HCT116 (cell line): Measurements from ENCODE around the gene SLCO2B1. TPM values are rescaled to one million over a fixed set of nuclear protein-coding genes. Genes with fewer than 3 reads are reported as not detected.

Source experiments
- ATAC-seq: fragments of 200-7000 bp; cut with Tn5 transposase; 2 replicates; pipeline ENCODE4 v1.9.1; 2020; ENCODE audit warnings: mild to moderate bottlenecking, moderate library complexity
- BruUV-seq: library from RNA; stranded (reverse); fragments of 400-500 nt; replicated peaks from 2 replicates; lab custom pipeline; 2021; lab: Mats Ljungman, UMichigan
- CTCF ChIA-PET: fragments of 300-600 bp; sonication (Branson Sonifier 250); formaldehyde crosslinking; loops from one replicate; lab custom pipeline; 2021; ENCODE audit warnings: antibody characterized with exemption; lab: Charles Lee
- POLR2A ChIA-PET: fragments of 300-600, 350-600 bp; sonication (Branson Sonifier 250); formaldehyde crosslinking; loops from one replicate; lab custom pipeline; 2021; ENCODE audit warnings: antibody characterized with exemption; lab: Charles Lee
- RAD21 ChIA-PET, 2 experiments: fragments of 300-600 bp; sonication (Branson Sonifier 250); formaldehyde crosslinking; loops; one replicate each; lab custom pipeline; 2023; ENCODE audit warnings: low total read pairs in 2 of 2; ENCODE audit not compliant: uncharacterized antibody in 2 of 2, unreplicated experiment in 2 of 2, low non-redundant PET in 1 of 2; lab: Charles Lee
- DNase-seq: peaks from one replicate; pipeline ENCODE4 v3.0.0-alpha.2; 2010; ENCODE audit warnings: low read depth, low spot score
- H2AFZ ChIP-seq: fragments of 200-600 bp; shearing (Covaris generic), sonication (generic); 2 replicates; pipeline ENCODE4 v1.6.1; 2017; ENCODE audit warnings: low read depth, mixed run types, mixed read lengths, antibody characterized with exemption, low read length; ENCODE audit not compliant: poor library complexity, severe bottlenecking
- H3K27ac ChIP-seq: 2 replicates; pipeline ENCODE4 v1.5.1; 2012; ENCODE audit warnings: low read depth, low read length
- H3K27me3 ChIP-seq: fragments of 200-600 bp; sonication (generic); 2 replicates; pipeline ENCODE4 v1.6.1; 2016; ENCODE audit warnings: mixed run types, low read length, mixed read lengths; ENCODE audit not compliant: insufficient read depth
- H3K36me3 ChIP-seq, 2 experiments: fragments of 200-500 bp in 1 of 2; fragments of 200-600 bp in 1 of 2; sonication (Bioruptor generic) in 1 of 2; sonication (generic) in 1 of 2; 2 replicates each; pipeline versions ENCODE4 v1.5.1 to v1.6.1; 2014 to 2016; ENCODE audit warnings: low read length in 2 of 2, inconsistent platforms in 1 of 2, mixed read lengths in 1 of 2, mixed run types in 1 of 2; ENCODE audit not compliant: insufficient read depth in 2 of 2, control insufficient read depth in 1 of 2
- H3K4me1 ChIP-seq, 2 experiments: fragments of 200-600 bp in 1 of 2; sonication (generic) in 1 of 2; 2 replicates each; pipeline versions ENCODE4 v1.5.1 to v1.6.1; 2012 to 2017; ENCODE audit warnings: low read length in 2 of 2, inconsistent platforms in 1 of 2, mild to moderate bottlenecking in 1 of 2, mixed read lengths in 1 of 2, mixed run types in 1 of 2, moderate library complexity in 1 of 2; ENCODE audit not compliant: insufficient read depth in 2 of 2, control insufficient read depth in 1 of 2
- H3K4me2 ChIP-seq: fragments of 200-600 bp; sonication (generic); 2 replicates; pipeline ENCODE4 v1.6.1; 2017; ENCODE audit warnings: mixed run types, low read length, mixed read lengths
- H3K4me3 ChIP-seq, 2 experiments: fragments of 200-600 bp in 1 of 2; sonication (generic) in 1 of 2; replicated peaks in 1 of 2; 2 replicates each; pipeline ENCODE4 v1.5.1; 2011 to 2016; ENCODE audit warnings: low read length in 2 of 2, control low read depth in 1 of 2, low read depth in 1 of 2, mild to moderate bottlenecking in 1 of 2, mixed read lengths in 1 of 2, mixed run types in 1 of 2
- H3K79me2 ChIP-seq: fragments of 200-600 bp; sonication (generic); 2 replicates; pipeline ENCODE4 v1.6.1; 2017; ENCODE audit warnings: mild to moderate bottlenecking, mixed run types, low read length, moderate library complexity, mixed read lengths; ENCODE audit not compliant: insufficient read depth
- H3K9ac ChIP-seq: fragments of 200-600 bp; sonication (generic); 2 replicates; pipeline ENCODE4 v1.6.1; 2016; ENCODE audit warnings: low read length, mixed read lengths
- H3K9me2 ChIP-seq: fragments of 200-600 bp; sonication (generic), shearing (Covaris generic); 2 replicates; pipeline ENCODE4 v1.6.1; 2017; ENCODE audit warnings: mixed run types, mild to moderate bottlenecking, moderate library complexity; ENCODE audit not compliant: insufficient read depth
- H3K9me3 ChIP-seq, 2 experiments: fragments of 200-500 bp in 1 of 2; fragments of 200-600 bp in 1 of 2; sonication (Bioruptor generic) in 1 of 2; sonication (generic) in 1 of 2; 2 replicates each; pipeline ENCODE4 v1.6.1; 2014 to 2017; ENCODE audit warnings: low read length in 2 of 2, mixed read lengths in 2 of 2, inconsistent platforms in 1 of 2, low read depth in 1 of 2, mild to moderate bottlenecking in 1 of 2, mixed run types in 1 of 2, moderate library complexity in 1 of 2; ENCODE audit not compliant: control insufficient read depth in 1 of 2, insufficient read depth in 1 of 2
- H4K20me1 ChIP-seq: fragments of 200-600 bp; sonication (generic), shearing (Covaris generic); 2 replicates; pipeline ENCODE4 v1.6.1; 2017; ENCODE audit warnings: mixed run types, mild to moderate bottlenecking, moderate library complexity; ENCODE audit not compliant: insufficient read depth
- CTCF ChIP-seq, 3 experiments: fragments of 200-600 bp in 1 of 3; sonication (generic) in 1 of 3; IDR thresholded peaks in 2 of 3; conservative IDR thresholded peaks in 1 of 3; 2 replicates each; pipeline ENCODE4 v1.5.1; 2012 to 2017; ENCODE audit warnings: low read depth in 2 of 3, low read length in 2 of 3, antibody characterized with exemption in 1 of 3, borderline replicate concordance in 1 of 3, control low read depth in 1 of 3, mild to moderate bottlenecking in 1 of 3, mixed read lengths in 1 of 3, mixed run types in 1 of 3, moderate library complexity in 1 of 3; ENCODE audit not compliant: insufficient read depth in 1 of 3
- EGR1 ChIP-seq: IDR thresholded peaks from 2 replicates; pipeline ENCODE4 v1.6.1; 2012; ENCODE audit warnings: low read depth
- FOSL1 ChIP-seq: IDR thresholded peaks from 2 replicates; pipeline ENCODE4 v1.6.1; 2012; ENCODE audit warnings: low read depth
- POLR2A ChIP-seq: IDR thresholded peaks from 2 replicates; pipeline ENCODE4 v1.7.0; 2011; ENCODE audit warnings: borderline replicate concordance; ENCODE audit not compliant: insufficient read depth, insufficient read length; ENCODE audit errors: extremely low read depth
- RAD21 ChIP-seq: IDR thresholded peaks from 2 replicates; pipeline ENCODE4 v1.6.1; 2012; ENCODE audit warnings: low read depth, mild to moderate bottlenecking
- REST ChIP-seq: IDR thresholded peaks from 2 replicates; pipeline ENCODE4 v1.6.1; 2012; ENCODE audit warnings: low read depth
- SIN3A ChIP-seq: IDR thresholded peaks from 2 replicates; pipeline ENCODE4 v1.6.1; 2012; ENCODE audit warnings: low read depth
- SRF ChIP-seq: IDR thresholded peaks from 2 replicates; pipeline ENCODE4 v1.6.1; 2012; ENCODE audit warnings: low read depth
- YY1 ChIP-seq: IDR thresholded peaks from 2 replicates; pipeline ENCODE4 v1.6.1; 2011; ENCODE audit warnings: low read length, low read depth, moderate library complexity, mild to moderate bottlenecking; ENCODE audit not compliant: insufficient replicate concordance; ENCODE audit errors: extremely low read depth
- intact Hi-C: fragments of 100-400 bp; cut with micrococcal nuclease; formaldehyde crosslinking; loops from 2 replicates; pipeline ENCODE4 v1.10.0; 2022
- total RNA-seq: library from RNA; stranded (reverse); gene quantifications from one replicate; pipeline ENCODE4 v1.2.1, GENCODE V29; 2021; ENCODE audit not compliant: unreplicated experiment

SLCO2B1 gene
- total RNA-seq, 1 experiment from 2014 or later: 0.81 TPM

- H4K20me1 ChIP-seq: no peaks in the 10 kb centered on the region
- no peaks in the 10 kb centered on the region for H3K9me2 ChIP-seq
- TF ChIP-seq EGR1: no peak
- no peak for TF ChIP-seq POLR2A
- TF ChIP-seq CTCF (IDR thresholded peaks at IDR 0.05 in 2 of 3, conservative IDR thresholded peaks at IDR 0.05 in 1 of 3; ENCODE audit: borderline replicate concordance in 1 of 3, insufficient read depth in 1 of 3, low read depth in 2 of 3, low read length in 2 of 3): no peak
- TF ChIP-seq YY1: no peak
- TF ChIP-seq, all 23 proteins: peak for 0
- no peak overlapping the region for H3K4me3 ChIP-seq
- H3K79me2 ChIP-seq: no peaks in the 10 kb centered on the region
- H3K4me2 ChIP-seq: no peak overlapping the region
- no peak overlapping the region for H2AFZ ChIP-seq
- DNase-seq (no peak), ATAC-seq (no peak)
- no TSS peak for BruUV-seq
- no peaks in the 10 kb centered on the region for H3K27me3 ChIP-seq
- no peak overlapping the region for H3K27ac ChIP-seq
- H3K4me1 ChIP-seq: peaks cover 0 to 4% of the 10 kb centered on the region in 2 experiments; a peak in 1 of 4 replicates
- H3K9ac ChIP-seq: no peak overlapping the region
- H3K9me3 ChIP-seq: no peaks in the 10 kb centered on the region
- CTCF ChIA-PET: interaction anchor here (3.7 to 7.1 kb wide), 2 partner anchors 104 to 224 kb away, joined by 69 to 160 read pairs; no protein-coding TSS in a partner anchor
- no peaks in the 10 kb centered on the region for H3K36me3 ChIP-seq
- POLR2A ChIA-PET: no interaction called here
- intact Hi-C loops: no loop called here
- RAD21 ChIA-PET: no interaction called here
These were observed 95.9 kb downstream of the SLCO2B1 start for GRCh38 chr11:75246671-75247350.

GRCh38 chr11:75248924-75249256, 98.0 kb downstream of the SLCO2B1 start:
- H3K4me1 ChIP-seq: peaks cover 0 to 2% of the 10 kb centered on the region in 2 experiments; a peak in 1 of 4 replicates
- ChIA-PET CTCF (interaction anchor here (0.7 to 7.1 kb wide), 29 partner anchors 9 to 546 kb away, joined by 3 to 160 read pairs (median 5); partner anchors contain the start of genes NEU3, SPCS2, TPBGL and XRRA1), POLR2A (interaction anchor here (1.2 to 1.5 kb wide), 4 partner anchors 104 to 226 kb away, joined by 4 to 5 read pairs (median 4); no protein-coding TSS in a partner anchor), RAD21 (interaction anchor here (1.0 to 1.5 kb wide), 9 partner anchors 34 to 226 kb away, joined by 3 to 9 read pairs (median 6); no protein-coding TSS in a partner anchor)
- H4K20me1 ChIP-seq: no peaks in the 10 kb centered on the region
- no peak overlapping the region for H3K27ac ChIP-seq
- H3K79me2 ChIP-seq: no peaks in the 10 kb centered on the region
- H3K9me3 ChIP-seq: no peaks in the 10 kb centered on the region
- no peak overlapping the region for H3K9ac ChIP-seq
- H3K4me3 ChIP-seq: no peak overlapping the region
- H3K9me2 ChIP-seq: no peaks in the 10 kb centered on the region
- BruUV-seq: no TSS peak
- DNase-seq (no peak), ATAC-seq (no peak; the same call in 1 of the 2 replicates)
- intact Hi-C loops: loop anchor here (1.0 kb wide), 3 partner anchors 105 to 320 kb away; no protein-coding TSS in a partner anchor
- H2AFZ ChIP-seq: no peak overlapping the region
- H3K36me3 ChIP-seq: no peaks in the 10 kb centered on the region
- no peak overlapping the region for H3K4me2 ChIP-seq
- no peaks in the 10 kb centered on the region for H3K27me3 ChIP-seq
- TF ChIP-seq POLR2A (no peak), FOSL1 (no peak), RAD21 (no peak), EGR1 (no peak), SRF (no peak), CTCF (IDR thresholded peaks at IDR 0.05 in 2 of 3, conservative IDR thresholded peaks at IDR 0.05 in 1 of 3; ENCODE audit: borderline replicate concordance in 1 of 3, insufficient read depth in 1 of 3, low read depth in 2 of 3, low read length in 2 of 3) (no peak), REST (no peak), SIN3A (no peak)
